NB4 (cell line): Measurements from ENCODE around the gene SCAF1.

ENCODE experiments used
- CTCF ChIP-seq: IDR thresholded peaks from one replicate; pipeline ENCODE4 v1.5.1; 2012; ENCODE audit warnings: low read depth, low read length
- MAX ChIP-seq: IDR thresholded peaks from 2 replicates; pipeline ENCODE4 v1.6.1; 2011; ENCODE audit warnings: low read depth, low read length
- MYC ChIP-seq: IDR thresholded peaks from 2 replicates; pipeline ENCODE4 v1.6.1; 2011; ENCODE audit warnings: low read depth, low read length
- POLR2A ChIP-seq: IDR thresholded peaks from 2 replicates; pipeline ENCODE4 v1.6.1; 2011; ENCODE audit warnings: mild to moderate bottlenecking; ENCODE audit not compliant: insufficient read length; ENCODE audit errors: extremely low read depth

- TF ChIP-seq MAX = no peak
- TF ChIP-seq CTCF = no peak
- no peak for TF ChIP-seq POLR2A
- no peak for TF ChIP-seq MYC
Measured at GRCh38 chr19:49700563-49700962, 58.6 kb downstream of the SCAF1 start.
